K562 (cell line): ENCODE measurements around the gene CRYBG2. TPM values are rescaled to one million over a fixed set of nuclear protein-coding genes. Genes with fewer than 3 reads are reported as not detected.

ENCODE experiments used
- EP300 ChIP-seq: IDR thresholded peaks from 2 replicates; pipeline ENCODE4 v1.6.1; 2012; ENCODE audit warnings: low read length, improper control_type of control experiment
- HLTF ChIP-seq: fragments of 450-650 bp; IDR thresholded peaks from 2 replicates; pipeline ENCODE4 v1.6.1; 2016
- MAFK ChIP-seq: IDR thresholded peaks from 2 replicates; pipeline ENCODE4 v1.6.1; 2011; ENCODE audit warnings: low read length, improper control_type of control experiment
- MBD1 ChIP-seq: fragments of 250-450 bp; sonication (Bioruptor Pico); IDR thresholded peaks from 2 replicates; pipeline ENCODE4 v1.8.0; 2022; ENCODE audit warnings: inconsistent platforms
- NR1H2 ChIP-seq: sonication (generic); formaldehyde crosslinking; IDR thresholded peaks from 2 replicates; pipeline ENCODE4 v1.4.0; 2020; ENCODE audit warnings: mild to moderate bottlenecking, missing genetic modification reagents
- NR4A1 ChIP-seq, 2 experiments: fragments of 250-450 bp in 1 of 2; fragments of 450-650 bp in 1 of 2; sonication (Bioruptor Pico) in 1 of 2; IDR thresholded peaks; 2 replicates each; pipeline versions ENCODE4 v1.4.0 to v1.6.1; 2016 to 2020; ENCODE audit warnings: mild to moderate bottlenecking in 2 of 2, missing compliant biosample characterization in 1 of 2, missing genetic modification characterization in 1 of 2, moderate library complexity in 1 of 2
- SETDB1 ChIP-seq: IDR thresholded peaks from one replicate; pipeline ENCODE4 v1.6.1; 2012; ENCODE audit warnings: low read length, control low read depth, inconsistent platforms
- SMAD3 ChIP-seq: fragments of 450-650 bp; formaldehyde crosslinking; conservative IDR thresholded peaks from 2 replicates; pipeline ENCODE4 v1.4.0; 2020; ENCODE audit warnings: mild to moderate bottlenecking
- STAT5B ChIP-seq: fragments of 250-450 bp; sonication (Bioruptor Pico); IDR thresholded peaks from 2 replicates; pipeline ENCODE4 v1.8.0; 2021; ENCODE audit warnings: mild to moderate bottlenecking, inconsistent platforms
- ZMIZ1 ChIP-seq, 2 experiments: fragments of 150-350 bp in 1 of 2; IDR thresholded peaks; 2 replicates each; pipeline ENCODE4 v1.6.1; 2012 to 2016; ENCODE audit warnings: low read depth in 2 of 2, low read length in 2 of 2, mild to moderate bottlenecking in 1 of 2, moderate library complexity in 1 of 2
- ZNF184 ChIP-seq: sonication (generic); formaldehyde crosslinking; IDR thresholded peaks from 2 replicates; pipeline ENCODE4 v1.5.0; 2020; ENCODE audit warnings: missing genetic modification reagents
- ZNF347 ChIP-seq: fragments of 450-650 bp; formaldehyde crosslinking; IDR thresholded peaks from 2 replicates; pipeline ENCODE4 v1.4.0; 2020; ENCODE audit warnings: low read depth, mild to moderate bottlenecking, moderate library complexity
- ZNF740 ChIP-seq, 3 experiments: fragments of 200-800 bp in 1 of 3; sonication (Bioruptor generic) in 1 of 3; sonication (generic) in 1 of 3; formaldehyde crosslinking in 1 of 3; IDR thresholded peaks; 2 replicates each; pipeline versions ENCODE4 v1.6.1 to v1.8.0; 2016 to 2022; ENCODE audit warnings: mild to moderate bottlenecking in 2 of 3, missing compliant biosample characterization in 2 of 3, missing genetic modification characterization in 2 of 3, missing genetic modification reagents in 1 of 3
- polyA plus RNA-seq, 8 experiments: library from polyadenylated mRNA; depleted of rRNA in 4 of 8; stranded (reverse) in 5 of 8; unstranded in 3 of 8; fragments of >200 nt; fragmentation: Nextera tagmentation in 2 of 8; fragmentation: Illumina TruSeq in 1 of 8; extraction: Ambion mirVana in 2 of 8; extraction: Trizol in 1 of 8; gene quantifications; 2 replicates each; pipeline versions ENCODE4 v1.2.1 to v1.2.3, GENCODE V29; 2011 to 2014; ENCODE audit warnings: inconsistent platforms in 1 of 8, missing spikeins in 1 of 8
- total RNA-seq, 7 experiments: library from RNA; depleted of rRNA in 6 of 7; stranded (reverse); fragments of >200 nt in 6 of 7; fragmentation: Illumina TruSeq in 2 of 7; extraction: Trizol in 2 of 7; gene quantifications; 2 replicates each; pipeline versions ENCODE4 v1.2.1 to v1.2.3, GENCODE V29; 2011 to 2021; ENCODE audit warnings: low replicate concordance in 1 of 7
- TF ChIP-seq, protein P1 (sequence below): fragments of 250-450 bp; sonication (Bioruptor Pico); IDR thresholded peaks from 2 replicates; pipeline ENCODE4 v1.8.0; 2021; ENCODE audit warnings: borderline replicate concordance, mild to moderate bottlenecking, moderate library complexity; ENCODE audit not compliant: poor library complexity, severe bottlenecking

Gene CRYBG2
- total and polyA plus RNA-seq, 9 of the 15 experiments (the other 6 are each of a cell fraction or from before 2014, with no cell fraction given), result 0.39 to 8.5 (median 3.7) TPM

GRCh38 chr1:26287033-26287711 is 66.8 kb downstream of the CRYBG2 start (continued):
- TF ChIP-seq, protein P1, sequence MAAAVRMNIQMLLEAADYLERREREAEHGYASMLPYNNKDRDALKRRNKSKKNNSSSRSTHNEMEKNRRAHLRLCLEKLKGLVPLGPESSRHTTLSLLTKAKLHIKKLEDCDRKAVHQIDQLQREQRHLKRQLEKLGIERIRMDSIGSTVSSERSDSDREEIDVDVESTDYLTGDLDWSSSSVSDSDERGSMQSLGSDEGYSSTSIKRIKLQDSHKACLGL (CRISPR knock-in tag), result no peak
- TF ChIP-seq ZMIZ1 (IDR thresholded peaks at IDR 0.05; ENCODE audit: low read depth in 2 of 2, low read length in 2 of 2) (peak in 1 of 2 experiments; percentile 94; a peak in 2 of 4 replicates), NR4A1 (CRISPR knock-in tag; IDR thresholded peaks at IDR 0.05) (no peak), NR4A1 (tag; IDR thresholded peaks at IDR 0.05) (peak; percentile 58; the same call in 1 of the 2 replicates), ZNF347 (CRISPR knock-in tag) (no peak), MAFK (no peak), MBD1 (CRISPR knock-in tag) (no peak), ZNF740 (CRISPR knock-in tag; IDR thresholded peaks at IDR 0.05) (no peak; the same call in 1 of the 2 replicates), ZNF740 (tag; IDR thresholded peaks at IDR 0.05) (no peak), STAT5B (CRISPR knock-in tag) (no peak), ZNF184 (no peak), EP300 (peak; percentile 95), NR1H2 (CRISPR knock-in tag) (no peak), SETDB1 (no peak), SMAD3 (0 out of 2 replicates have a peak, but pooled peaks have one; percentile 71), HLTF (peak; percentile 68; the same call in 1 of the 2 replicates)
